Measurements from ENCODE around the gene MEGF8.
A peak's percentile ranks its signal among the peaks of the same experiment; 100 is the strongest.

MEGF8 gene

GRCh38 chr19:42286349-42287016, 39.0 kb upstream of the MEGF8 start:
- no peak for DNase-seq (ENCODE audit: low read depth)

- DNase-seq (ENCODE audit: low read depth) = no peak
Measured at GRCh38 chr19:42287017-42287826, 38.2 kb upstream of the MEGF8 start.

GRCh38 chr19:42287827-42288107, 37.7 kb upstream of the MEGF8 start:
- no peak for DNase-seq (ENCODE audit: low read depth)

- DNase-seq (ENCODE audit: low read depth) = no peak
Measured at GRCh38 chr19:42288387-42288786, 37.0 kb upstream of the MEGF8 start.

- DNase-seq (ENCODE audit: low read depth) = no peak
Measured at GRCh38 chr19:42288881-42289555, 36.4 kb upstream of the MEGF8 start.

GRCh38 chr19:42289556-42290041, 35.8 kb upstream of the MEGF8 start:
- DNase-seq (ENCODE audit: low read depth) = no peak

- no peak for DNase-seq (ENCODE audit: low read depth)
Measured at GRCh38 chr19:42290136-42290522, 35.3 kb upstream of the MEGF8 start.

- peak; percentile 60 for DNase-seq (ENCODE audit: low read depth)
Measured at GRCh38 chr19:42290523-42291434, 34.7 kb upstream of the MEGF8 start.

GRCh38 chr19:42291435-42291810, 34.0 kb upstream of the MEGF8 start:
- no peak for DNase-seq (ENCODE audit: low read depth)

- DNase-seq (ENCODE audit: low read depth) = no peak
Measured at GRCh38 chr19:42292042-42292960, 33.1 kb upstream of the MEGF8 start.

- no peak for DNase-seq (ENCODE audit: low read depth)
Measured at GRCh38 chr19:42292963-42293362, 32.5 kb upstream of the MEGF8 start.

GRCh38 chr19:42293540-42293939, 31.9 kb upstream of the MEGF8 start:
- DNase-seq (ENCODE audit: low read depth) = no peak

- no peak for DNase-seq (ENCODE audit: low read depth)
Measured at GRCh38 chr19:42293948-42294347, 31.5 kb upstream of the MEGF8 start.

- DNase-seq (ENCODE audit: low read depth) = no peak
Measured at GRCh38 chr19:42294471-42295137, 30.8 kb upstream of the MEGF8 start.

GRCh38 chr19:42295342-42295741, 30.1 kb upstream of the MEGF8 start:
- no peak for DNase-seq (ENCODE audit: low read depth)

- peak; percentile 94 for DNase-seq (ENCODE audit: low read depth)
Measured at GRCh38 chr19:42295831-42296525, 29.5 kb upstream of the MEGF8 start.

- no peak for DNase-seq (ENCODE audit: low read depth)
Measured at GRCh38 chr19:42297039-42297438, 28.4 kb upstream of the MEGF8 start.

GRCh38 chr19:42301646-42302203, 23.7 kb upstream of the MEGF8 start, which contains the start of gene PRR19:
Gene PRR19 (plus strand): TSS chr19:42302132. CDS start chr19:42309585, 7,453 bp downstream.
- DNase-seq (ENCODE audit: low read depth) = no peak

- no peak for DNase-seq (ENCODE audit: low read depth)
Measured at GRCh38 chr19:42303101-42303464, 22.4 kb upstream of the MEGF8 start.
